ENCODE results near the gene PKNOX1.

DNA sequence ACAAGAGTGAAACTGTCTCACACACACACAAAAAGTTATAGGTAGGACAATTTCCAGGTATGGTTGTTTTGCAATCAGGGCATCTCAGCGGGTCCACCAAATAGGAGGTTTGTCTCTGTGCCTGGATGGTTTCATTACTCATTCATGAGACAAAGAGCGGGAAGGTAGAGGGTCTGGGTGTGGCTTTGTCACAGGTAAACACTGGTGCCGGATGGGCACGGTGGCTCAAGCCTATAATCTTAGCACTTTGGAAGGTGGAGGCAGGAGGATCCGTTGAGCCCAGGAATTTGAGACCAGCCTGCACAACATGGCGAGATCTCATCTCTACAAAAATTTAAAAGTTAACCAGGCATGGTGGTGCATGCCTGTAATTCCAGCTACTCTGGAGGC is 32.7 kb upstream of the PKNOX1 start:
- TF ChIP-seq, protein P1, sequence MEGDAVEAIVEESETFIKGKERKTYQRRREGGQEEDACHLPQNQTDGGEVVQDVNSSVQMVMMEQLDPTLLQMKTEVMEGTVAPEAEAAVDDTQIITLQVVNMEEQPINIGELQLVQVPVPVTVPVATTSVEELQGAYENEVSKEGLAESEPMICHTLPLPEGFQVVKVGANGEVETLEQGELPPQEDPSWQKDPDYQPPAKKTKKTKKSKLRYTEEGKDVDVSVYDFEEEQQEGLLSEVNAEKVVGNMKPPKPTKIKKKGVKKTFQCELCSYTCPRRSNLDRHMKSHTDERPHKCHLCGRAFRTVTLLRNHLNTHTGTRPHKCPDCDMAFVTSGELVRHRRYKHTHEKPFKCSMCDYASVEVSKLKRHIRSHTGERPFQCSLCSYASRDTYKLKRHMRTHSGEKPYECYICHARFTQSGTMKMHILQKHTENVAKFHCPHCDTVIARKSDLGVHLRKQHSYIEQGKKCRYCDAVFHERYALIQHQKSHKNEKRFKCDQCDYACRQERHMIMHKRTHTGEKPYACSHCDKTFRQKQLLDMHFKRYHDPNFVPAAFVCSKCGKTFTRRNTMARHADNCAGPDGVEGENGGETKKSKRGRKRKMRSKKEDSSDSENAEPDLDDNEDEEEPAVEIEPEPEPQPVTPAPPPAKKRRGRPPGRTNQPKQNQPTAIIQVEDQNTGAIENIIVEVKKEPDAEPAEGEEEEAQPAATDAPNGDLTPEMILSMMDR (IDR thresholded peaks at IDR 0.05) = no peak
- TF ChIP-seq POLR2A (IDR thresholded peaks at IDR 0.05) = no peak
- TF ChIP-seq POLR2AphosphoS5 (IDR thresholded peaks at IDR 0.05) = no peak
